HG02981 (cell line): ENCODE results near the gene PROM1.

Experiments used
- ATAC-seq: cut with Tn5 transposase; IDR thresholded peaks from one replicate; pipeline ENCODE4 v1.9.1; 2021; ENCODE audit warnings: mild to moderate bottlenecking, moderate library complexity; ENCODE audit not compliant: unreplicated experiment

PROM1 gene

DNA sequence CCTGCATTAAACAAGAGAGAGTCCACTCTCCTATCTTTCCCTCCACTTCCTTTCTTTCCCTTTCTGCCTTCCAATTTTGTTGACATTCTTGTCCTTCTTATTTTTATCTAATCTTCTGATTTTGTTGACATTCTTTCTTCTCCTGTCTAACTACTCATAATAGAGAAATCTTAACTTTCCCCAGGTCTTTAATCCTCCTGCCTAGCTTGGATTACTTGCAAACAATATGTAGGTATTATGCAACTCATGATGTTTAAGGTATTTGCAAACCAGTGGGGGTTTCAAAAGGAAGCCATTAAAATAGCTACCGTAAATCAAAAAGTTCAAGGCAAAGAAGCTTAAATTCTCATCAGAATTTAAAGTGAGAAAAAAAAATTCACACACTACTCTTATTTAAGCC is 53.9 kb downstream of the PROM1 start:
- no peak for ATAC-seq

GRCh38 chr4:16029262-16029661 is 54.6 kb downstream of the PROM1 start:
- ATAC-seq, result no peak

DNA sequence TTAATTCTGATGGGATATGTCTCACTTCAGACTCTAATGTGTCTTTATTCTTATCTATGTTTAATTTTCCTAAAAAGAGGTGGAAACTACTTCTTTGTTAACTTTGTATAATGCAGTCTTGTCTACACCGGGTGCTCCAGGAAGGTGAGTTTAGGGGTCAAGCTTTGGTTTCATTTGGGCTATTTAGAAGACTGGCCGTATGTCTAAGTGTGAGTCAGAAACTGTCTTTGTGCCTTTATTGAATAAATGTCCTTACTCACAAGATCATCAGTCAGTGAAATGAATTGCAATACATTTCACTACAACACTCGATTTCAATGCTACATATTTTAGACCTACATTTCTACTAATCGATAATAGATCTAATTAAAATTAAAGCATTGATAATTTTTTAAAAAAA is 56.2 kb downstream of the PROM1 start:
- no peak for ATAC-seq

DNA sequence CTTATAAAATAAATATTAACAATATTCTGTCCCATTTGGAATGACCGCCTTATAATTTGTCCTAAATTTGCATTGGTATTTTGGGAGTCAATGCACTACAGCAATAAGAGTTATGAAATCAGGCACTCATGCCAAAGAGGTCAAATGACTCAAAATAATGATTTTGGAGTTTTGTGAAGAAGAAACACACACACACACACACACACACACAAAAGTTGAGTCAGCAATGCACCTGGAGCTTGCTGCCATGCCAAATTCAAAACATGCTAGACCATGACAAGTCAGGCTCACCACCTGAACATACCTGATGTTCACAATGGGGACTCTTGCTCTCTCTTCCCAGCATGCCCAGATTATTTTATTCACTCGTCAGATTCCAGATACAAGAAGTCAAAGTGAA is 56.7 kb downstream of the PROM1 start:
- no peak for ATAC-seq

DNA sequence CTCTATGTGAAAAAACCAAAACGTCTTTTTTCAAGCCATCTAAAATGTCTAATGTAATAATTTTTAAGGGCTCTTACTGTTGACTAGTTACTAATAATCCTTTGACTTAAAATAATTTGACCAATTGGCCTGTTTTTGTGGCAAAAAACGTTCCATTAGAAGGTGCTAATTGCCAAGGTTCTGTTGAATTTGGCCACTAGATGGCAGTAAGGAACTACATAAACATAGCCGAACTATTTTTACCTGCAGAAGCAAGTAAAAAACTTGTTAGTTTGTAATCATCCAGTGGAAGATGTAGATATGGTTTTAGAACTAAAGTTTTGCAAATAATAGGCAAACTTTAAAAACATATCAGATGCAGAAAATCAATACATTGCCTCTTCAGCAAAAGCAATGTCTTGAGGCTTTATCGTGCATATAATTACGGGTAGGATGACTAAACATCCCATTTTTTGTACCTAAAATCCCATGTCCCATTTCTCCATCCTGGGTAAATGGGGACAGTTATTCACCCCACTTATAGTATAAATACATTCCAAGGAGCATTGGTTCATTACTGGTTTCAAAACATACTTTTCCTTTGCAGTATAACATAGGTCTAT is 57.6 kb downstream of the PROM1 start:
- ATAC-seq, result no peak

DNA sequence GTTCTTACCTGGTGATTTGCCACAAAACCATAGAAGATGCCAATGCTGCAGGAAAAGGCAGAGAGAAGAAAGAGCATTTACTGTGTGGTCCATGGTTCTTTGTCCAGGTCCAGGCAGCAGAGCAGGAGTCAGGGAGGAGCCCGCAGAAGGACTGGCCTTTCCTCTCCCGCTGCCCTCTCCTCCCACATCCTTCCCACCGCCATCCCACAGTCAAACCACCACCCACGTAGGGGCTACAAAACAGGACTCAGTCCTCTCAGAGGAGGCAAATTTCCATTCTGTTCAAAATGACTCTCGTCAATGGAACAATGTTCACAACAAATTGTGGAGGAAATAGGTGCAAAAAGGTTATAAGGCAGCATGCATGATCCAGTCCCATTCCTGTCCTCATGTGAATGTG is 58.6 kb downstream of the PROM1 start:
- ATAC-seq, result no peak

DNA sequence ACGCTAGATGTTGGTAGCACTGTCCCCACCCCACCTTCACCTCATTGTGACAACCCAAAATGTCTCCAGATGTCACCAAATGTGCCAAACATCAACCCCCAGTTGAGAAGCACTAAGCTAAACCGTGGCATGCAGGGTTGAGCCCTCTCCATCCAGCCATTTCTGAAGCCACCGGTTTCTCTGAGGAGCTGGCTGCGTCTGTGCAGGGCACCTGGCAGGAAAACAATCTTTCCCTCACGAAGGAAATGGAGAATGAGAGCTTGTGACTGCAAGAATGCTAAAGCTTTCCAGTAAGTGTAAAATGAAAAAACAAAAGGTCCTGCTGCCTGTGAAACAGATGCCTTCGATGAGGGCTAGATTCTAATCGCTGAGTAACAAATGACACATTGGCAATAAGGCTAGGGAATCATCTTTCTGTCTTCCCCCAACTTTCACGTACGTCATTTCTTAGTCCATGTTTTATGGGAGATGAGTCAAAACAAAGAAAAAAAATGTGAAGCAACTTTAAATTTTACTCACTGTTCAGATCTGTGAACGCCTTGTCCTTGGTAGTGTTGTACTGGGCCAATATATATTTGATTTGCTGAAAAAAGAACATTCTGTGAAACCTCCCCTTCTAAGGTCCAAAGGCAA is 59.9 kb downstream of the PROM1 start:
- no peak for ATAC-seq

DNA sequence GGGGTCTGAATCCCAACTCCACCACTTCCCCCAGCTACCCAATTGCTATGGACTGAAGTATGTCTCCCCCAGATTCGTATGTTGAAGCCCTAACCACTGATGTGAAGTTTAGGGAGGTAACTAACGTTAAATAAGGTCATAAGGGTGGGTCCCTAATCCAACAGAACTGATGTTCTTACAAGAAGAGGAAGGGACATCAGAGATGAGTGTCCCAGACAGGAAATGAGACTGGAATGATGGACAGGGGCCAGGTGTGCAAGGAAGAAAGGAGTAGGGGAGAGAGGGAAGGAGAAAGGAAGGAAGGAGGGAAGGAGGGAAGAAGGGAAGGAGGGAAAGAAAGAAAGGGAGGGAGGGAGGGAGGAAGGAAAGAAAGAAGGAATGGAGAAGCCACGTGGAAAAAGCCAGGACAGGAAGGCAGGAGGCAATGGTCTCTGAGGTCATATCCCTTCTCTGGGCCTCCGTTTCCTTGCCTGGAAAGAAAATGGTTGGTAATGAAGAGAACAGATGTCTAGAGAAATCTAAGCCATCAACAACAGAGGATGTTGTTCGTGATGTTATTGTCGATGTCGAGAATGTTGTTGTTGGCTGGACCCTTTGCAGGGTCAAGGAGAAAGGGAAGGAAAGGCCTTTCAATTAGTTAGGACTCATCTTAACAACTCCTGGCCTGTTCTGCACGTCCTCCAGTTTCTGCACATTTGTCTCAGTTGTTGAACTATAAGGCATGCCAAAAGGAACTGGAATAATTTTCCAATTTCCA is 61.8 kb downstream of the PROM1 start:
- no peak for ATAC-seq

DNA sequence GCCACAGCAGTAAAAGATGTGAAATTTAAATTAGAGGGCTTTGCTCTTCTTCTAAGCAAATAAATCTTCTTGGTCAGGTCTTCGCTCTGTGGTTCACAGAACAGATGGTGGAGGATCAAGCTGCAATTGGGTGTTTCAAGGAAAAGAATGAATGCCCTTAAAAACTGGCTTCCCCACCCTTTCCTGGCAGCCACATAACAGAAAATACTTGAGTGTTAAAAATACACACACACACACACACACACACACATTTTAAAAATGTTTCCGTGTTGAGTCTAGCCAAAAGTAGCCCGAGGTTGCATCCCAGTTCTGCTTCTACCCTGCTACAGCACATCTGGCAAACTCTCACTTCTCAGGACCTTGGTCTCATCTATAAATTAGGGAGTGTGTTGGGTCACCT is 64.2 kb downstream of the PROM1 start:
- no peak for ATAC-seq

DNA sequence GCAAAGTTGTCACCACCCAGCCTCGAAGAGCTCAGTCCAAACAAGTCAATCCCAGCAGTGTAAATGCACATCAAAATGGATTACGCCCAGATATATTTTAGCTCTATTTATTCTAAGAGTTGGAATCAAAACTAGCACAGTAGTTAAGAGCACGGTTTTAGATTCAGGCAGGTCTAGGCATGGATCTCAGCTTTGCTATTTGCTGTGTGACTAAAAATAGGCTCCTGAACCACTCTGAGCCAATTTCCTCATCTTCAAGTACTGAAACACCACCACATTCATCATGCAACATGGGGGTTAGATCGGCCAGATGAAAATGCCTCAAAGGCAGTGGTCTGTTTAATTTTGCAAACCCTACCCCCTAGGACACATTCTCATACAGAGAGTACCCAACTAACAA is 65.0 kb downstream of the PROM1 start:
- no peak for ATAC-seq

- no peak for ATAC-seq
Observed at GRCh38 chr4:16018061-16018676, 65.7 kb downstream of the PROM1 start.

- no peak for ATAC-seq
Observed at GRCh38 chr4:16016536-16016935, 67.3 kb downstream of the PROM1 start.

- ATAC-seq, result no peak
Observed at GRCh38 chr4:16011173-16011572, 72.7 kb downstream of the PROM1 start.

- no peak for ATAC-seq
Observed at GRCh38 chr4:16009153-16009552, 74.7 kb downstream of the PROM1 start.

GRCh38 chr4:16007471-16008095 is 76.2 kb downstream of the PROM1 start:
- ATAC-seq, result no peak

DNA sequence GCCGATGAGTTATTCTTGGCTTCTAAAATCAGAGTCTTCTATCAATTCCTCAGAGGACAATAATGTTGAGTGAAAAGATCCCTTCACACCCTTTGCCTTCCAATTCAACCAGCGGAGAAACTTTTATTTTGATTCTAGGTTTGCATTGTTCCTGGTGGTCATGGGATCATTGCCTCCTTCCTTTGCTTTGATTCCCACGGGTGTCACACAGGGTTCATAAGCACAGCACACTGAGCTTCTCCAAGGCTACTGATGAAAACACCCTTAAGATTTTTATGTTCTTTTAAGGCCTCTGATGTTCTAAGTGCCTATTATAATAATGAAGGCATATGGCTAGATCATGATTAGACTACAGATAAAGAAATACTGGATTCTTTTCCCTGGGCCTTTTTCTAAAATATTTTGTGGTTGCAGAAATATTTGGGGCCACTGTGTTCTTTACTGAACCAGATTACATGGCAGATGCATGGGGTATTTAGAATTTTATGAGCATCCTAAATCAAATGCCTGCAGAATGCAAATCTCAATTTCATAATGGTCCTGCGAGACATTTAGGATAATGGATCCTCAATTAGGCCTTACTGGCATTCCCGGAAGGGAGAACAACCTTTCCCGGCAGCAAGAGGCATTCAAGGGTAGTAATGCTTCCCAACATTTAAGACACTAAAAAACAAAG is 76.9 kb downstream of the PROM1 start:
- ATAC-seq, result no peak

GRCh38 chr4:16005676-16006075 is 78.1 kb downstream of the PROM1 start:
- no peak for ATAC-seq

DNA sequence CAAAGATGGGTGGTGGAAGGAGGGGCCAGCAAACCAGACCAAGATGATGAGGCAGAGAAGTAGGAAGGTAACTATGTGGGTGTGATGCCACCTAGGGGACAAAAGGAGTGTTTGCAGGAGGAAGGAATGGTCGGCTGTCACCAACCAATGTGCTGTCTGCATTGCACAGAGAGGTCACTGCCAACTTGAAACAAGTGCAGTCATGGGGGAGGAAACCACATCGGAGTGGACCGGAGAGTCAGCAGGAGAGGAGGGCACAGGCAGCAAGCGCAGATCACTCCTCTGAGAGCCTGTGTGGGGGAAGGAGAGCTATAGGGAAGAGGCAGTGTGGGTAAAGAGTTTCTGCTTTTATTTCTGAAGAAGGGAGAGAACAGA is 82.4 kb downstream of the PROM1 start:
- peak; percentile 96 for ATAC-seq

DNA sequence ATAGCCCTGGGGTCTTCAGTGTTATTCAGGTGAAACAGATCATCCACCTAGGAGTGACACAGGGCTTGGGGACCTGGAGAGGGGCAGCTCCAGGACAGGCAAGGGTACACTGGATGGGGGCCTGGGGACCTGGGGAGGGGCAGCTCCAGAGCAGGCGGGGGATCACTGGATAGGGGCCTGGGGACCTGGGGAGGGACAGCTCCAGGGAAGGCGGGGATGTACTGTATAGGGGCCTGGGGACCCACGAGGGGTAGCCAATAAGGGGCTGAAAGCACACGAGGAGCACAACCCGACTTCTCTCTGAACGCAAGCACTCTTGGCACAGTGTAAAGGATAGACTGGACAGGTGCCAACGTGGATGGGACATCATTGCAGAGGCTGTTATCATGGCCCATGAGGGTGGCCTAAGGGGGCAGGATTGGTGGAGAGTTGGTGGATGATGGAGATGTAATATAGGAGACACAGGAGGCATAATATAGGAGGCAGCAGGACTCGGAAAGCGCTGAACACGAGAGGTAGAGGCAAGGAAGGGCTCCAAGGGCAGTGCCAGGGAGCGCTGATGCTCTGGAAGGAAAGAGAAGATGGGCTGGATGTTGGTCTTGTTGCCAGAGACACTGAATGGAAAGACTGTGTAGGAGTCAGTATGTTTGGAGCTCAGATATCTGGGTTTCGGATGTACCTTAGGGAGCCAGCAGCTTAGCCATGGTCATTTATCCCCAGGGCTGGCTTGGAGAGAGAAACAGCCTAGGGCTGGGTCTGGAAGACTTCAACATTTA is 82.9 kb downstream of the PROM1 start:
- ATAC-seq, result no peak

DNA sequence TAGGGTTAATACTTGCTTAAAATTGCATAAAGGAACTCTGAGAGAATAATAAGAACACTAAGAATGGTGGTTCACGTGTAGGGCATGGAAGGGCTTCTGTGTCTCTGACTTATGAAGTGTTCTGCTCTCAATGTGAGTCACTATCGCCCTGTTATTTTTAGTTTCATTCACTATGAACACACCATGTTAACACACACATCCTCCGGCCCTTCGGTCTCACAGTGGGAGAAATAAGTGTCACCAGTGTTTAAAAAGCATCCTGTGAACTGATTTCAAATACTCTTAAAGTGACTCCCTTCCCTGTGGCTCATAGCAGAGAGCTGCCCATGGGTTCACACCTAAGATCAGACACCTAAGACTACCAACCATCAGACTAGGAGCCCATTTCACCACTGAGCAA is 87.0 kb downstream of the PROM1 start:
- ATAC-seq, result no peak
